ENCODE results near the gene CD27. TPM values are rescaled to one million over a fixed set of nuclear protein-coding genes. Genes with fewer than 3 reads are reported as not detected.
"Not testable (repeated sequence)": the region's sequence is repeated elsewhere in the genome, so short reads cannot be mapped to it uniquely, and the experiment has no call there.

CD27 gene
- polyA plus RNA-seq, 3 donors: 0.40 to 2.2 (median 1.3) TPM

- DNase-seq (ENCODE audit: extremely low read depth in 1 of 11, low read depth in 9 of 11, low spot score in 4 of 11): peak; percentile 88 to 94 (median 92)
These were observed 25.8 kb downstream of the CD27 start, which contains the start of gene VAMP1 for GRCh38 chr12:6470375-6471163. VAMP1 (minus strand) TSS chr12:6470677; CDS start chr12:6470531, 146 bp downstream.

GRCh38 chr12:6471989-6472360, 27.2 kb downstream of the CD27 start:
- no peak for DNase-seq (ENCODE audit: extremely low read depth in 1 of 11, low read depth in 9 of 11, low spot score in 4 of 11)

- no peak for DNase-seq (ENCODE audit: extremely low read depth in 1 of 11, low read depth in 9 of 11, low spot score in 4 of 11)
These were observed 27.7 kb downstream of the CD27 start for GRCh38 chr12:6472491-6472890.

GRCh38 chr12:6475233-6475975, 30.6 kb downstream of the CD27 start:
- not testable (repeated sequence) for DNase-seq (ENCODE audit: extremely low read depth in 1 of 11, low read depth in 9 of 11, low spot score in 4 of 11)

- no peak for DNase-seq (ENCODE audit: extremely low read depth in 1 of 11, low read depth in 9 of 11, low spot score in 4 of 11)
These were observed 31.7 kb downstream of the CD27 start for GRCh38 chr12:6476489-6476888.

- DNase-seq (ENCODE audit: extremely low read depth in 1 of 11, low read depth in 9 of 11, low spot score in 4 of 11): not testable (repeated sequence)
These were observed 33.0 kb downstream of the CD27 start for GRCh38 chr12:6477601-6478377.

- no peak for DNase-seq (ENCODE audit: extremely low read depth in 1 of 11, low read depth in 9 of 11, low spot score in 4 of 11)
These were observed 33.7 kb downstream of the CD27 start for GRCh38 chr12:6478416-6478815.

GRCh38 chr12:6488240-6488639, 43.5 kb downstream of the CD27 start:
- no peak for DNase-seq (ENCODE audit: extremely low read depth in 1 of 11, low read depth in 9 of 11, low spot score in 4 of 11)

GRCh38 chr12:6489449-6489848, 44.7 kb downstream of the CD27 start:
- DNase-seq (ENCODE audit: extremely low read depth in 1 of 11, low read depth in 9 of 11, low spot score in 4 of 11): no peak

GRCh38 chr12:6490673-6491072, 45.9 kb downstream of the CD27 start:
- not testable (repeated sequence) for DNase-seq (ENCODE audit: extremely low read depth in 1 of 11, low read depth in 9 of 11, low spot score in 4 of 11)

GRCh38 chr12:6492838-6493496, 48.2 kb downstream of the CD27 start, which contains the start of gene MRPL51:
MRPL51 (minus strand) TSS chr12:6493262; CDS start chr12:6493136, 126 bp downstream.
- peak; percentile 80 to 94 (median 91) for DNase-seq (ENCODE audit: extremely low read depth in 1 of 11, low read depth in 9 of 11, low spot score in 4 of 11)

- peak; percentile 82 to 94 (median 91) for DNase-seq (ENCODE audit: extremely low read depth in 1 of 11, low read depth in 9 of 11, low spot score in 4 of 11)
These were observed 48.9 kb downstream of the CD27 start, which contains the start of gene NCAPD2 for GRCh38 chr12:6493497-6494257. NCAPD2 (plus strand) TSS chr12:6494102; CDS start chr12:6495099, 997 bp downstream.

GRCh38 chr12:6494258-6494743, 49.5 kb downstream of the CD27 start:
- peak in 1 of 11 donors; percentile 19 for DNase-seq (ENCODE audit: extremely low read depth in 1 of 11, low read depth in 9 of 11, low spot score in 4 of 11)

- DNase-seq (ENCODE audit: extremely low read depth in 1 of 11, low read depth in 9 of 11, low spot score in 4 of 11): no peak
These were observed 50.2 kb downstream of the CD27 start for GRCh38 chr12:6494968-6495367.

GRCh38 chr12:6497291-6497690, 52.5 kb downstream of the CD27 start:
- DNase-seq (ENCODE audit: extremely low read depth in 1 of 11, low read depth in 9 of 11, low spot score in 4 of 11): not testable (repeated sequence)

GRCh38 chr12:6500466-6500865, 55.7 kb downstream of the CD27 start:
- DNase-seq (ENCODE audit: extremely low read depth in 1 of 11, low read depth in 9 of 11, low spot score in 4 of 11): no peak
